HUES64 (cell line): Measurements from ENCODE around the gene WDR59.
"Not testable (repeated sequence)": the region's sequence is repeated elsewhere in the genome, so short reads cannot be mapped to it uniquely, and the experiment has no call there.

ENCODE experiments used
- H3K27ac ChIP-seq: 2 replicates; pipeline ENCODE4 v1.7.0; 2013; ENCODE audit warnings: low read depth, low read length, inconsistent platforms
- H3K27me3 ChIP-seq: 2 replicates; pipeline ENCODE4 v1.6.1; 2013; ENCODE audit warnings: mild to moderate bottlenecking, low read length; ENCODE audit not compliant: insufficient read depth
- H3K36me3 ChIP-seq: 2 replicates; pipeline ENCODE4 v1.6.1; 2013; ENCODE audit warnings: mild to moderate bottlenecking, low read length; ENCODE audit not compliant: insufficient read depth
- H3K4me1 ChIP-seq: 2 replicates; pipeline ENCODE4 v1.6.1; 2013; ENCODE audit warnings: mild to moderate bottlenecking, low read length, moderate library complexity; ENCODE audit not compliant: insufficient read depth
- H3K4me3 ChIP-seq: 2 replicates; pipeline ENCODE4 v1.5.1; 2013; ENCODE audit warnings: mild to moderate bottlenecking, low read length, moderate library complexity
- H3K9ac ChIP-seq: 2 replicates; pipeline ENCODE4 v1.6.1; 2013; ENCODE audit warnings: mild to moderate bottlenecking, low read depth, low read length
- H3K9me3 ChIP-seq: 2 replicates; pipeline ENCODE4 v1.6.1; 2013; ENCODE audit warnings: low read depth, low read length; ENCODE audit not compliant: insufficient read depth
- WGBS: fragments of 150-250, 120-280 bp; methylation state at CpG from one replicate; pipeline ENCODE4 v1.1.7; 2013; ENCODE audit warnings: missing lambda C conversion rate; 5-methylcytosine and 5-hydroxymethylcytosine counted together

Gene WDR59

DNA sequence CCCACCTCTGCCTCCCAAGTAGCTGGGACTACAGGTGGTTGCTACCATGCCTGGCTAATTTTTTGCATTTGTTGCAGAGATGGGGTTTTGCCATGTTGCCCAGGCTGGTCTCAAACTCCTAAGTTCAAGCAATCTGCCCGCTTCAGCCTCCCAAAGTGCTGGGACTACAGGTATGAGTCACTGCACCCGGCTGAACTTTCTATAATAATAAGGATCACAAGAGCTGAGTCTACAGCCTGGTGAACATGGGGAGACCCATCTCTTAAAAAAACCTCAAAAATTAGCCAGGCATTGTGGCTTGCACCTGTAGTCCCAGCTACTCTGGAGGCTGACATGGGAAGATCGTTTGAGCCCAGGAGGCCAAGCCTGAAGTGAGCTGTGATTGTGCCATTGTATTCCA lies 53.5 kb downstream of the WDR59 start:
- Histone ChIP-seq H3K9me3 (no peaks in the 10 kb centered on the region), H3K9ac (no peak overlapping the region), H3K36me3 (peaks cover 77% of the 10 kb centered on the region), H3K4me1 (no peaks in the 10 kb centered on the region), H3K27me3 (no peaks in the 10 kb centered on the region), H3K27ac (no peak overlapping the region), H3K4me3 (no peak overlapping the region)
- 96% methylated on average over 3 of the region's 3 CpGs for WGBS

DNA sequence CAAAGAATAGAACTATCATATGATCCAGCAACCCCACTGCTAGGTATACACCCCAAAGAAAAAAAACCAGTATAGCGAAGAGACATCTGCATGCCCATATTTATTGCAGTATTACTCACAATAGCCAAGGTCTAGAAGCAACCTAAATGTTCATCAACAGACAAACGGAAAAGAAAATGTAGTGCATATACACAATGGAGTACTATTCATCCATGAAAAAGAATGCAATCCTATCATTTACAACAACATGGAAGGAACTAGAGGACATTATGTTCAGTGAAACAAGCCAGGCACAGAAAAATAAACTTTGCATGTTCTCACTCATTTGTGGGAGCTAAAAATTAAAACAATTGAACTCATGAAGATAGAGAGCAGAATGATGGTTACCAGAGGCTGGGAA lies 55.3 kb downstream of the WDR59 start:
- Histone ChIP-seq H3K27ac (no peak overlapping the region), H3K36me3 (peaks cover 76% of the 10 kb centered on the region), H3K4me1 (no peaks in the 10 kb centered on the region), H3K9ac (no peak overlapping the region), H3K27me3 (no peaks in the 10 kb centered on the region), H3K9me3 (no peaks in the 10 kb centered on the region), H3K4me3 (no peak overlapping the region)
- WGBS = 95% methylated on average over 2 of the region's 2 CpGs

DNA sequence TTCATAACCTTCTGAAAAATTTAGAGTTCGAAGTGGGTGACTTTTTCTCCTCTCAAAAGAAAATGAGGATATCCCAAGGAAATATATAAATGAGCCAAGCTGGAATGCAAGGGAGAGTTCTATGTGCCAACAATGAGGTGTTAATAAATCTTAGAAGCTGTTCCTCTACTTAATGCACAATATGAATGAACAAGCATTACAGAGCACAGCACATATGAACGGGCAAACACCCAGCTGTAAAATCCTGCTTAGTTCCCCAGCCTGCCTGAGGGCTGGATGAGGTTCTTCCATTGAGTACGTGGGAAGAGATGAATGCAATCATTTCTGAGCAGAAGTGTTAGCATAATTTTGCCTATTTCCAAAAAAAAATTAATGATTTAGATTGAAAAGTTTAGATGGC lies 58.1 kb downstream of the WDR59 start:
- WGBS = 95% methylated on average over 3 of the region's 3 CpGs
- Histone ChIP-seq H3K4me1 (no peaks in the 10 kb centered on the region), H3K27me3 (no peaks in the 10 kb centered on the region), H3K36me3 (peaks cover 78% of the 10 kb centered on the region), H3K9me3 (no peaks in the 10 kb centered on the region), H3K27ac (no peak overlapping the region), H3K9ac (no peak overlapping the region), H3K4me3 (no peak overlapping the region)

DNA sequence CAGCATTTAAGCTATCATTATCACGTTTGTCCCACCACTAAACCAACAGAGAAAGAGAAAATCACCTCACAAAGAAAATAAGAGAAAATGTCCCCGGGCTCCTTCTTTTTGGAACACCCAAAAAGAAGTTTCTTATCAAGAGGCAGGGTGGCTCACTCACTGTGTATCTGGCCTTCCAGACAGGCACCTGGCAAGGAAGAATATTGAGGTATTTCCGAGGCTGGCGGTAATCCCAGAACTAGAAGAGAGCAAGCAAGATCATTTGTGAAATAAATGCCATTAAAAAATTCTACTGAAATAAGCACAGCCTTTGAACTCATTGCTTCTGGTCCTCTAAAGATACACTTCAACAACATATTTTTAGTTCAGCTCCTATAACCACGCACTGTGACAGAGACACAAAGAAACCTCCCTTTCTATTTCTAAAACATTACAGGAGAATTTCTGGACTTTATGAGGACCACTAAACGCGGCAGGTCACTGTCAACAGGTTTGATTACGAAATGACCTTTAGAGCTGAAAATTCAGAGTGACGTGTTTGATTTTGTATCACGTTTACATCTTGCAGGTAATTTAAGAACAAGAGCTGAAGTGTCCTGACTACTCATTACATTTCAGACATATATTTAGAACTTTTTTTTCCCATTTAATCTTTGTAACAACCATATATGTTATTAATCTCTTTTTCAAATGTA lies 61.0 kb downstream of the WDR59 start:
- WGBS = 95% methylated on average over 10 of the region's 10 CpGs
- H3K4me1 ChIP-seq = no peaks in the 10 kb centered on the region
- H3K36me3 ChIP-seq = peaks cover 84% of the 10 kb centered on the region

DNA sequence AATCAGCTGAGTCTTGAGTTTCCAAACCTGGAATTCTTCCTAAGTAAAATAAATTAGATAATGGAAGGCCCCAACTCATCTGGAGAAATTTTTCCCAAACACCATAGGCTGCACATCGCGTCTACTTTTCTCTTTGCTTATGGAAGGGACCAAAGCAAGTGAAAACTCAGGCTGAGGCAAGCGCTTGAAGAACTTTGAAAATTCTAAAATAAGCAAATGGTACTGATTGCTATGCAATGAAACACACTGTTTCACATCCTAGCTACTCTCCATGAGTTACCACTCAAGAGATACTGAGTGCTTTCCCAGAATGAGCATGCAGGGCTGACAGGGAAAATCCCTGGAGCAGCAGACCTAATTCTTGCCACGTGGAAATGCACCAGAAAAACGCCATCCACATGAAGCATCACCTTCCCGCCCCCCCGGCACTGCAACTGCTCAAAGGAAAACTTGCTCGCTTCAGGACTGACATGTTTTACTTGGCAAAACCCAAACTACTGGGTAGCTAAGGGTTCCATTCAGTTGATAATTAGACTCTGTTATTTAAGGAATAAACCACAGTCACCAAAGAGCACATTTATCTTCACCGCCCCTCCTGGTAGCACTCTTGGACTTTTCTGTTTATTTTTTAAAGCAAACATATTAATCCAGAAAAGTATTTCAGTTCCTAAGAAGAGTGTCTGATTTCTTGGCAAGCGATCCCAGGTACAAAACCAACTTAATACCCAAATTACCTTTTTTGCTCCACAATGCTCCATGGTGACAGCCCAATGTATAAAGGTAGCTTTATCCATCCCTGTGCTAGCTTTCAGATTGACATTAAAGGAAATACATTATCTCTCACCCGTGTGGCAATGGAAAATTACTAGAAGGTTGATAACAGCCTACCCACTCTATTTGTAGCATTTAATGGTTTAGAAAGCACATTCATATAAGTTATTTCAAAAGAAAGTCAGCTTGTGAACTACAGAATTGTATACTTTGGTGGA lies 62.5 kb downstream of the WDR59 start:
- H3K4me1 ChIP-seq = no peaks in the 10 kb centered on the region
- H3K36me3 ChIP-seq = peaks cover 86% of the 10 kb centered on the region
- H3K9ac ChIP-seq = no peak overlapping the region
- H3K27me3 ChIP-seq = no peaks in the 10 kb centered on the region
- H3K9me3 ChIP-seq = no peaks in the 10 kb centered on the region
- WGBS = 96% methylated on average over 10 of the region's 11 CpGs
- H3K27ac ChIP-seq = no peak overlapping the region
- H3K4me3 ChIP-seq = no peak overlapping the region

More for the DNA sequence above, 61.0 kb downstream of the WDR59 start:
- no peaks in the 10 kb centered on the region for H3K9me3 ChIP-seq
- H3K9ac ChIP-seq = no peak overlapping the region
- no peak overlapping the region for H3K27ac ChIP-seq
- H3K27me3 ChIP-seq = no peaks in the 10 kb centered on the region
- H3K4me3 ChIP-seq = no peak overlapping the region

DNA sequence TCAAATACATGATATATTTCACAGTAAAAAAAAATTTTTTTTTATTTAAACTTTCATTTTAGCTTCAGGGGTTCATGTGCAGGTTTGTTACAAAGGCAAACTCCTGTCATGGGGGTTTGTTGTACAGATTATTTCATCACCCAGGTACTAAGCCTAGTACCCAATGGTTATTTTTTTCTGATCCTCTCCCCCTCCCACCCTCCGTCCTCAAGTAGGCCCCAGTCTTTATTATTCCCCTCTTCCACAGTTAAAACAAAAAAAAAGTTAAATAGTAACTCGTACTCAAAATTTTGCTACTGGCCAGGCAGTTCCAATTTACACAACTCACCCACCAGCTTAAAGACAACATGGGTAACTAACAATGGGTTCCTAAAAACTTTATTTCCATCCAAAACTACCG lies 63.9 kb downstream of the WDR59 start:
- no peaks in the 10 kb centered on the region for H3K9me3 ChIP-seq
- WGBS = 96% methylated on average over 3 of the region's 3 CpGs
- H3K4me1 ChIP-seq = no peaks in the 10 kb centered on the region
- H3K36me3 ChIP-seq = peaks cover 89% of the 10 kb centered on the region
- no peaks in the 10 kb centered on the region for H3K27me3 ChIP-seq
- H3K27ac ChIP-seq = no peak overlapping the region
- H3K4me3 ChIP-seq = no peak overlapping the region
- no peak overlapping the region for H3K9ac ChIP-seq

DNA sequence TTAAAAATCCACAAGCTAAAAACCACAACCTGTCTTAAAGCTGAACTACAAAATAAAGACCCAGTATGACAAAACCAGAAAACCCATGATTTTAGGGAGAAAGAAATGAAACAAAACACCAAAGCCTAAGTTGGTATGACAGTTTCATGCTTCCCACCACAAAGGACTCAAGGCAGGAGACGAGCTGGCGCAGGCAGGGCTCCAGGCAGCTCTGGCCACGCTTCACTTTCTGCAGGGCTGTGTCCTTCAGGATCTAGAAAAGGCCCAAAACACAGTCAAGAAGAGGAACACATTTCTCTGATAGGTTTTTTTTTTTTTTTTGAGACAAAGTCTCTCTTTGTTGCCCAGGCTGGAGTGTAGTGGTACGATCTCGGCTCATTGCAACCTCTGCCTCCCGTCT lies 75.3 kb downstream of the WDR59 start:
- H3K4me3 ChIP-seq = no peak overlapping the region
- H3K27me3 ChIP-seq = no peaks in the 10 kb centered on the region
- H3K27ac ChIP-seq = no peak overlapping the region
- H3K4me1 ChIP-seq = no peaks in the 10 kb centered on the region
- peaks cover 81% of the 10 kb centered on the region for H3K36me3 ChIP-seq
- WGBS = 97% methylated on average over 6 of the region's 6 CpGs
- no peak overlapping the region for H3K9ac ChIP-seq
- peaks cover 9% of the 10 kb centered on the region; the same call in 1 of the 2 replicates for H3K9me3 ChIP-seq

DNA sequence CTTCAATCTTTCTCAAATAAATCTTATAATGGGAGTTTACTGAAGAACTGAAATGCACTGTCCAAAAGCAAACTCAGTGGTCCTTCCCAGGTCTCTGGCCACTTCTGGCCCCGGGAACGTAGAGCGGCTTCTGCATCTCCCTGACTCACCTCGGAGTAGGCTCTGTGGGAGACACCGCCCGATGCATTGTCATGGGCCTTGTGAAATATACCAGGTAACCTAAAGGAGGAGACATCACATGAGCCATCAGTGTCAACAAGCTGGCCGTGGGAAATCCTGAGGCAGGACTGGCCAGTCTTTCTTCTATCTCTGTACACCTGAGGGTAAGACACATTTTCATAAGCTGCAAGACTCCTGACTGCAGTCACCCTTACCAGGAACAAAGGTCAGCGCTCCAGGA lies 76.2 kb downstream of the WDR59 start:
- H3K4me1 ChIP-seq, H3K4me3 ChIP-seq, H3K27me3 ChIP-seq, H3K27ac ChIP-seq, H3K9ac ChIP-seq, H3K9me3 ChIP-seq: not testable (repeated sequence)
- H3K36me3 ChIP-seq = peaks cover 76% of the 10 kb centered on the region
- WGBS = 95% methylated on average over 7 of the region's 8 CpGs

DNA sequence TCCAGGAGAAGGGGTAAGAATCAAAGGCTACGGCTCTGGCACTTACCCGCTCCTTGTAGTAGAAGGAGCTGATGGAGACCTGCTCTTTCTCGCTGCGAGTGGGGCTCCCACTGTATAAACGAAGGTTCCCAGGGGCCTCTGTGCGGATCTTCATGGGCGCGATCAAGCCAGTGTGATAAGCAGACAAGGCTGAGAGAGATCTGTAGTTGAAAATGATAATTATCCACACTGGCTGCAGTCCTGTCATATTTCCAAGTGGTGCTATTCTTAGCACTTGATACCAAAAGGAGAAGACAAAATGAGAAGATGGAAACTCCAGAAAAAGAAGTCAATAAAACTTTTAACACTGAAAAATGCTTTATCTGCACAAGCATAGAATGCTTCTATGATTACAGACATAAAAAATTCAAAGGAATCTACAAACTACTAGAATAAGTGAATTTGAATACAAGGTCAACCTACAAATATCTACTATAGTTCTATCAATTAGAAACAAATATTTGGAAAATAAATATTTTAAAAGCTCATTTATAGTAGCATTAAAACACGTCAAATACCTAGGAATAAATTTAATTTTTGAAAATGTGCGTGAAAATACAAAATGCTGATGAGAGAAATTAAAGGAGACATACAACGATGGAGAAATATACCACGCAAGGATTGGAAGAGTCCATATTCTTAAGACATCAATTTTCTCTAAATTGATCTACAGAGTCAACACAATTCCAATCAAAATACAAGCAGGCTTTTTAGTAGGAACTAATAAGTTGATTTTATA lies 80.8 kb downstream of the WDR59 start:
- 92% methylated on average over 11 of the region's 12 CpGs for WGBS
- no peaks in the 10 kb centered on the region for H3K9me3 ChIP-seq
- H3K9ac ChIP-seq = no peak overlapping the region
- peaks cover 64% of the 10 kb centered on the region for H3K36me3 ChIP-seq
- H3K27me3 ChIP-seq = no peaks in the 10 kb centered on the region
- no peak overlapping the region for H3K27ac ChIP-seq
- peaks cover 2% of the 10 kb centered on the region; the same call in 1 of the 2 replicates for H3K4me1 ChIP-seq
- no peak overlapping the region for H3K4me3 ChIP-seq

DNA sequence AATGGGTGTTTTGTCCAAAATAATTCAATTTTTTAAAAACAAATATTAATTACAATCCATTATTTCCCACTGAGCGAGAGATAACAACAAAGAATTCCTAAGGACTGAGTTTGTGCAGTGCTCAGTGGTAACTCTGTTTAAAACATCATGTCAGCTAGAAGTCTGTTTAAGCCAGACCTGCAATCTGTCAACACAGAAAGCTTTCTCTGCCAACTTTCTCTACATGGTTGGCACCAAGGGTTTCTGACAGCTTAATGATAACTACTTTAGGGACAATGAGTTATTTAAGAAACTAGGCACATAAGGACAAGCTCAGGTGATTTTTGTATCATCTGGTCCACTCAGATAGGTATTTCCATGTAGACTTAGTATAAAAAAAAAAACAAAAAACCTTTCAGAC lies 81.8 kb downstream of the WDR59 start:
- Histone ChIP-seq H3K9me3 (no peaks in the 10 kb centered on the region), H3K27me3 (no peaks in the 10 kb centered on the region), H3K36me3 (peaks cover 58% of the 10 kb centered on the region), H3K27ac (no peak overlapping the region), H3K4me1 (peaks cover 10% of the 10 kb centered on the region; the same call in 1 of the 2 replicates), H3K4me3 (no peak overlapping the region), H3K9ac (no peak overlapping the region)
- WGBS = 94% methylated on average over 1 of the region's 1 CpG

DNA sequence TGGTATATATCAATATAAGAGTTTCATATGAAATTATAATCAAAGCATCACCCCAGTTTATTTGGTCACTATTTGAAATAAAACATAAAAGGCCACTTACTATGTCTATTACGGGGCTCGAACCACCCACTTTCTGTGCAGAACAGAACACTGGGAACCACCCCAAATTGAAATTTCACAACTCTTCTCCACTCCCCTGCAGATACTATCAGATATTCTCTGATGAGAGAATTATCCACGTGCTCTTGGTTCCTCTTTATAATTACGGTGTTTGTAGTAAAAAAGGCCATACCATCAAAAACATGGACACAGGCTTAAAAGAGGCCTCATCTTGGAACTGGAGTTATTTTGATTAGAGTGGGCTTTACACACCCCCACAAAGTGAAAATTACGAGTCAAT lies 82.8 kb downstream of the WDR59 start:
- no peaks in the 10 kb centered on the region for H3K9me3 ChIP-seq
- no peaks in the 10 kb centered on the region for H3K27me3 ChIP-seq
- WGBS = 96% methylated on average over 5 of the region's 5 CpGs
- H3K36me3 ChIP-seq = peaks cover 58% of the 10 kb centered on the region
- H3K9ac ChIP-seq = no peak overlapping the region
- H3K27ac ChIP-seq = no peak overlapping the region
- peaks cover 10% of the 10 kb centered on the region; the same call in 1 of the 2 replicates for H3K4me1 ChIP-seq
- H3K4me3 ChIP-seq = no peak overlapping the region
